ENCODE measurements around the gene LUM. TPM values are rescaled to one million over a fixed set of nuclear protein-coding genes. Genes with fewer than 3 reads are reported as not detected.

Gene LUM, protein sequence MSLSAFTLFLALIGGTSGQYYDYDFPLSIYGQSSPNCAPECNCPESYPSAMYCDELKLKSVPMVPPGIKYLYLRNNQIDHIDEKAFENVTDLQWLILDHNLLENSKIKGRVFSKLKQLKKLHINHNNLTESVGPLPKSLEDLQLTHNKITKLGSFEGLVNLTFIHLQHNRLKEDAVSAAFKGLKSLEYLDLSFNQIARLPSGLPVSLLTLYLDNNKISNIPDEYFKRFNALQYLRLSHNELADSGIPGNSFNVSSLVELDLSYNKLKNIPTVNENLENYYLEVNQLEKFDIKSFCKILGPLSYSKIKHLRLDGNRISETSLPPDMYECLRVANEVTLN
- polyA plus RNA-seq (2011; rRNA removed) (1.9 and 2.4 TPM in 2 replicates), polyA plus RNA-seq (2017; fragmentation: RNase III; extraction: RNeasy Plus Mini Kit Qiagen cat#74134 plus additional on column Dnase treatment) (0.58 to 1.2 TPM (median 0.84 TPM) in 3 replicates), polyA minus RNA-seq (2011; rRNA and poly(A)+ RNA removed) (0.29 and 1.2 TPM in 2 replicates)
- polyA plus RNA-seq (2012; cell fraction: cytosol; rRNA removed), result 0.26 and 0.27 TPM in 2 replicates
- polyA plus RNA-seq (2012; cell fraction: nucleus; rRNA removed), result 0.37 and 0.65 TPM in 2 replicates

DNA sequence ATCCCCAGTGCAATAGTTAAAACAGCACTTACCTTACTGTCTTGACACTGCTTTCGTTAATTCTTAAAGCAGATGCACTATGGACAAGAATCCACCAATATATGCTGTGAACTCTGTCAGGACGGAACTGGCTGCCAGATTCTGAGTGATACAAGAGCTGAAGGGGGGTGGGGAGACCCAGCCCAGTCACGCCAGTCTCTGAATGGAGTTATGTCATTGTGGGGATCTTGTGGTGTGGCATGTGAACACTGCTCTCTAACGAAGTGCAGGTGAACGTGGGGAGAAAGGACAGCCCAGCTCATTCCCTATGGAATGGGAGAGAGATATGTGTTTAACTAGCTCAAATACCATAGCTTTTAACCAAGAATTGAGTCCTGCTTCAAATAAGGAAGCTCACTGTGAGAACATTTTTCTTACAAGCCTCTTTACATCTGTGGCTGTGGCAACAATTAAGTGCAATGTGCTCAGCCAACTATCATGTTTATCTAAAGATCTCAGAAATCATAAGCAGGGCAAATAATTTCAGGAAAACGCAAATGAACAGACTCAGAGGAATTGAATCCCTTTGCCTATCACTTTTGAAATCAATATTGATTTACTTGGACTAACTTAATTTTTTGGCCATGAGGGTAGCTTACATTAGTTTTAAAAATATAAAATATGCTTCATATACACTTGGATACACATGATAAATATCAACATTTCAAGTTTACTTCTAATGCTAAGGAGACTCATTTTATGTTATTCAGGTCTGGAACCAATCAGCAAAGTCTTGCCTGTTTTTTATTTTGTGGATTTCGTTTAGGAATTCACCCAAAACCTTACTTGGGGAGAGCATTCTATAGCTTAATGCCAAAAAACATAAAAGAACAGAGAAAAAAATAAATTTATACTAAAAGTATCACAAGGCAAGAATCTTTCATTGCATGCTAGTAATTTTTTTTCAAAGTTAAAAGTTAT, at the start of gene LUM:
Gene LUM, minus strand, starts transcription at position 129 of the 960 bp plus-strand sequence. CDS start 2,515 bp downstream, outside the sequence.
- Histone ChIP-seq H3K4me3 (no peak within 1 kb of the TSS), H3K4me2 (no peak within 1 kb of the TSS), H3K9me3 (no peaks in the 10 kb centered on the region), H3K4me1 (no peaks in the 10 kb centered on the region), H3K27ac (no peak within 1 kb of the TSS)
- ChIA-PET POLR2A (interaction anchor here (0.6 to 1.3 kb wide), 2 partner anchors 11 to 12 kb away, joined by 3 to 4 read pairs; no protein-coding TSS in a partner anchor), CTCF (no interaction called here)
- TF ChIP-seq RARB (CRISPR knock-in tag; IDR thresholded peaks at IDR 0.05) (no peak), EP300 (IDR thresholded peaks at IDR 0.05) (no peak), PHF8 (IDR thresholded peaks at IDR 0.05; ENCODE audit: borderline replicate concordance, low read depth) (no peak), ESRRA (IDR thresholded peaks at IDR 0.05; ENCODE audit: borderline replicate concordance, low read length) (no peak), ZSCAN20 (CRISPR knock-in tag; IDR thresholded peaks at IDR 0.05) (no peak), HOXB13 (CRISPR knock-in tag; IDR thresholded peaks at IDR 0.05; ENCODE audit: low read depth) (no peak), CHD2 (IDR thresholded peaks at IDR 0.05; ENCODE audit: low read length, partially characterized antibody) (no peak), FOXS1 (CRISPR knock-in tag; IDR thresholded peaks at IDR 0.05) (no peak), FOSL2 (IDR thresholded peaks at IDR 0.05) (no peak), FOSL2 (CRISPR knock-in tag; IDR thresholded peaks at IDR 0.05) (no peak), RAD21 (conservative IDR thresholded peaks at IDR 0.05 in 1 of 2, IDR thresholded peaks at IDR 0.05 in 1 of 2) (no peak), CTCF (IDR thresholded peaks at IDR 0.05) (no peak), FOSB (CRISPR knock-in tag; IDR thresholded peaks at IDR 0.05) (no peak), HDAC2 (IDR thresholded peaks at IDR 0.05) (no peak)
- TF ChIP-seq, protein P1, sequence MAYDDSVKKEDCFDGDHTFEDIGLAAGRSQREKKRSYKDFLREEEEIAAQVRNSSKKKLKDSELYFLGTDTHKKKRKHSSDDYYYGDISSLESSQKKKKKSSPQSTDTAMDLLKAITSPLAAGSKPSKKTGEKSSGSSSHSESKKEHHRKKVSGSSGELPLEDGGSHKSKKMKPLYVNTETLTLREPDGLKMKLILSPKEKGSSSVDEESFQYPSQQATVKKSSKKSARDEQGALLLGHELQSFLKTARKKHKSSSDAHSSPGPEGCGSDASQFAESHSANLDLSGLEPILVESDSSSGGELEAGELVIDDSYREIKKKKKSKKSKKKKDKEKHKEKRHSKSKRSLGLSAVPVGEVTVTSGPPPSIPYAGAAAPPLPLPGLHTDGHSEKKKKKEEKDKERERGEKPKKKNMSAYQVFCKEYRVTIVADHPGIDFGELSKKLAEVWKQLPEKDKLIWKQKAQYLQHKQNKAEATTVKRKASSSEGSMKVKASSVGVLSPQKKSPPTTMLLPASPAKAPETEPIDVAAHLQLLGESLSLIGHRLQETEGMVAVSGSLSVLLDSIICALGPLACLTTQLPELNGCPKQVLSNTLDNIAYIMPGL (CRISPR knock-in tag; IDR thresholded peaks at IDR 0.05; ENCODE audit: borderline replicate concordance), result no peak
- TF ChIP-seq, protein P2, sequence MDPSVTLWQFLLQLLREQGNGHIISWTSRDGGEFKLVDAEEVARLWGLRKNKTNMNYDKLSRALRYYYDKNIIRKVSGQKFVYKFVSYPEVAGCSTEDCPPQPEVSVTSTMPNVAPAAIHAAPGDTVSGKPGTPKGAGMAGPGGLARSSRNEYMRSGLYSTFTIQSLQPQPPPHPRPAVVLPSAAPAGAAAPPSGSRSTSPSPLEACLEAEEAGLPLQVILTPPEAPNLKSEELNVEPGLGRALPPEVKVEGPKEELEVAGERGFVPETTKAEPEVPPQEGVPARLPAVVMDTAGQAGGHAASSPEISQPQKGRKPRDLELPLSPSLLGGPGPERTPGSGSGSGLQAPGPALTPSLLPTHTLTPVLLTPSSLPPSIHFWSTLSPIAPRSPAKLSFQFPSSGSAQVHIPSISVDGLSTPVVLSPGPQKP (IDR thresholded peaks at IDR 0.05; ENCODE audit: low read depth, low read length), result no peak
- TF ChIP-seq, protein P3, sequence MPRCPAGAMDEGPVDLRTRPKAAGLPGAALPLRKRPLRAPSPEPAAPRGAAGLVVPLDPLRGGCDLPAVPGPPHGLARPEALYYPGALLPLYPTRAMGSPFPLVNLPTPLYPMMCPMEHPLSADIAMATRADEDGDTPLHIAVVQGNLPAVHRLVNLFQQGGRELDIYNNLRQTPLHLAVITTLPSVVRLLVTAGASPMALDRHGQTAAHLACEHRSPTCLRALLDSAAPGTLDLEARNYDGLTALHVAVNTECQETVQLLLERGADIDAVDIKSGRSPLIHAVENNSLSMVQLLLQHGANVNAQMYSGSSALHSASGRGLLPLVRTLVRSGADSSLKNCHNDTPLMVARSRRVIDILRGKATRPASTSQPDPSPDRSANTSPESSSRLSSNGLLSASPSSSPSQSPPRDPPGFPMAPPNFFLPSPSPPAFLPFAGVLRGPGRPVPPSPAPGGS (IDR thresholded peaks at IDR 0.05), result no peak
- ATAC-seq, result no peak; a peak in 1 of 6 replicates
- no peak for DNase-seq (ENCODE audit: low read depth in 1 of 2, low spot score in 1 of 2)
- 33% methylated on average over 7 of the region's 7 CpGs for whole genome bisulfite sequencing (ENCODE audit: missing lambda C conversion rate)
- no peak for FAIRE-seq
